NCI-H1048 (cell line): ENCODE measurements around the gene RNASE7.
"Not testable (repeated sequence)": the region's sequence is repeated elsewhere in the genome, so short reads cannot be mapped to it uniquely, and the experiment has no call there.

Source experiments
- DNase-seq: peaks from one replicate; lab custom pipeline; 2025; lab: John Stamatoyannopoulos, UW

The RNASE7 gene

GRCh38 chr14:21041676-21042433 is at the start of gene RNASE7:
RNASE7 (plus strand) TSS chr14:21042362; CDS start chr14:21042993, 631 bp downstream.
- no peak for DNase-seq

- no peak for DNase-seq
Observed at GRCh38 chr14:20996521-20996920, 45.6 kb upstream of the RNASE7 start.

GRCh38 chr14:20997115-20997514 is 45.0 kb upstream of the RNASE7 start:
- DNase-seq = no peak

GRCh38 chr14:20997564-20997963 is 44.6 kb upstream of the RNASE7 start:
- no peak for DNase-seq

GRCh38 chr14:20998139-20998538 is 44.0 kb upstream of the RNASE7 start:
- DNase-seq = no peak

GRCh38 chr14:20998674-20999366 is 43.3 kb upstream of the RNASE7 start, which contains the start of gene SLC39A2:
SLC39A2 (plus strand) TSS chr14:20999293; CDS start chr14:20999447, 154 bp downstream.
- DNase-seq = no peak

- DNase-seq = no peak
Observed at GRCh38 chr14:20999591-20999990, 42.6 kb upstream of the RNASE7 start.

- DNase-seq = no peak
Observed at GRCh38 chr14:21001218-21001617, 40.9 kb upstream of the RNASE7 start.

GRCh38 chr14:21003788-21004346 is 38.3 kb upstream of the RNASE7 start:
- no peak for DNase-seq

GRCh38 chr14:21009721-21010120 is 32.4 kb upstream of the RNASE7 start:
- not testable (repeated sequence) for DNase-seq

- no peak for DNase-seq
Observed at GRCh38 chr14:21011136-21011535, 31.0 kb upstream of the RNASE7 start.

- peak; percentile 56 for DNase-seq
Observed at GRCh38 chr14:21014761-21015190, 27.4 kb upstream of the RNASE7 start.

GRCh38 chr14:21015312-21015711 is 26.9 kb upstream of the RNASE7 start:
- DNase-seq = no peak

GRCh38 chr14:21016413-21017190 is 25.6 kb upstream of the RNASE7 start:
- DNase-seq = no peak

- no peak for DNase-seq
Observed at GRCh38 chr14:21017528-21018245, 24.5 kb upstream of the RNASE7 start.

GRCh38 chr14:21018286-21018685 is 23.9 kb upstream of the RNASE7 start:
- DNase-seq = no peak

- no peak for DNase-seq
Observed at GRCh38 chr14:21018781-21019180, 23.4 kb upstream of the RNASE7 start.

- DNase-seq = no peak
Observed at GRCh38 chr14:21019366-21019765, 22.8 kb upstream of the RNASE7 start.

GRCh38 chr14:21020977-21021545 is 21.1 kb upstream of the RNASE7 start:
- no peak for DNase-seq

GRCh38 chr14:21022686-21023085 is 19.5 kb upstream of the RNASE7 start:
- no peak for DNase-seq

- no peak for DNase-seq
Observed at GRCh38 chr14:21023174-21023573, 19.0 kb upstream of the RNASE7 start.
